GM18502 (cell line): ENCODE results near the gene PINK1.
"Not testable (repeated sequence)": the region's sequence is repeated elsewhere in the genome, so short reads cannot be mapped to it uniquely, and the experiment has no call there.

ENCODE experiments used
- ATAC-seq: cut with Tn5 transposase; IDR thresholded peaks from one replicate; pipeline ENCODE4 v1.9.1; 2021; ENCODE audit warnings: mild to moderate bottlenecking; ENCODE audit not compliant: unreplicated experiment, poor library complexity

The PINK1 gene

DNA sequence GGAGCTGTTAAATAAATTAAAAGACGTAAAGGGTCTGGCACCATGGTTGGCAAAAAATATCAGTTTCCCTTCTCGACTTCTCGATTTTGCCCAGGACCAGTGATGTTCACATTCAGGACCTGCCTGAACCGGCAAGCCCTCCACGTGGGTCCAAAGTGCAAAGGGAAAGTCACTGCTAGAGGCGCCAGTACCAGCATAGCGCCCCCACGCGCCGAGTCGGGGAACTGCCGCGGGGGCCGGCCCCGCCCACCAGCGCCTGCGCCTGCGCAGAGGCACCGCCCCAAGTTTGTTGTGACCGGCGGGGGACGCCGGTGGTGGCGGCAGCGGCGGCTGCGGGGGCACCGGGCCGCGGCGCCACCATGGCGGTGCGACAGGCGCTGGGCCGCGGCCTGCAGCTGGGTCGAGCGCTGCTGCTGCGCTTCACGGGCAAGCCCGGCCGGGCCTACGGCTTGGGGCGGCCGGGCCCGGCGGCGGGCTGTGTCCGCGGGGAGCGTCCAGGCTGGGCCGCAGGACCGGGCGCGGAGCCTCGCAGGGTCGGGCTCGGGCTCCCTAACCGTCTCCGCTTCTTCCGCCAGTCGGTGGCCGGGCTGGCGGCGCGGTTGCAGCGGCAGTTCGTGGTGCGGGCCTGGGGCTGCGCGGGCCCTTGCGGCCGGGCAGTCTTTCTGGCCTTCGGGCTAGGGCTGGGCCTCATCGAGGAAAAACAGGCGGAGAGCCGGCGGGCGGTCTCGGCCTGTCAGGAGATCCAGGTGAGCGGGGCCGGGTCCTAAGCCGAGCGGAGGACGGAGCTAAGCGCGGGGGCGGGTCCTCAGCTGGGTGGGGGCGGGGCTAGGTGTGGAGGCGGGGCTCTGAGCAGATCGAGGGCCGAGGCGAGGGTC lies at the start of gene PINK1:
PINK1 (plus strand) TSS at position 269 of the 875 bp plus-strand sequence; CDS start at position 360, 91 bp downstream.
- ATAC-seq, result peak; percentile 70

DNA sequence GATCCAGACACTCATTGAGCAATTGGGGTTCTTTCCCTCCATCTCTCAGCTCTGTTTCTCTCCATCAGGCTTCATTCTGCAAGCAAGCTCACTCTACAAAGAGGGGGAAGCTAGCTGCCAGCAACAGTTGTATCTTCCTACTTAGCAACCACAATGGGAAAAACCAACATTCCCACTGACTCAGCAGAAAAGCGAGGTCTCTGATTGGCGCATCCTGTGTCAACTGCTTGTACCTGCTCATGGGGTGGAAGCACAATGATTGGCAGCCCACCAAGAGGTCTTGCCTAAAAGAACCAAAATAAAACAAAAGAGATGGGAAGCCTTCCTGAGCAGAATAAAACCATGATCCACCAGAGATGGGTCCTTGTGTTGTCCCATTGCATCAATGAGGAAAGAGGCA lies 48.4 kb upstream of the PINK1 start:
- ATAC-seq, result no peak

DNA sequence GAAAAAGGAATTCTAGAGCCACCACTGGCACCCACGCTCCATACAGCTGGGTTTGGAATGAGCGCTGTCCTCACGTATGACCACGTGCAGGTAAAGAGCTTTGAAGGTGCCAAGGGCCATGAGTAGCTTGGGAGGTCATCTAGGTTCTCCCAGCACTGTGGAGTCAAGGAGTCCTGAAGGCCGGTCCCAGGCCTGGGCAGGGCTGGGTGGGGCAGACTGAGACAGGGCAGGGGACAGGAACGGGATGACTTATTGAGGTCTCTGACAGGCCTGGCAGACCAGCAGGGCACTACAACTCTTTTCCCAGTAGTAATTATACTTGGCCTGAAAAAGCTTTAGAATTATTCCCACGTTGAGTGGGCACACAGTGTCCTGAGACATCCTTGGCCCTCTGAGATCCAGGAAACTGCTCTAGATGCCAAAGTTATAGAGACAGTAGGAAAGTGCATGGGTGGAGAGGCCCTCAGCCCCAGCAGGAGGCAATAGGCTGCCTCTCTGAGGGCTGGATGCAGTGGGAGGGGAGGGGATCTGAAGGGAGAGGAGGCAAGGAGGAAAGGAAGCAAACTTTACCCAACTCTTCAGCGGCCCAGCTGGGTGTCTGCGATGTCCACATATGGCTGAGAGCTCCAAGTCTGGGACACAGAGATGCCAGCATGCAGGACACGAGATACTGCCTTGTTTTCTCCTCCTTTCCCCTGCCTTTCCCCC lies 46.2 kb upstream of the PINK1 start:
- ATAC-seq, result no peak

DNA sequence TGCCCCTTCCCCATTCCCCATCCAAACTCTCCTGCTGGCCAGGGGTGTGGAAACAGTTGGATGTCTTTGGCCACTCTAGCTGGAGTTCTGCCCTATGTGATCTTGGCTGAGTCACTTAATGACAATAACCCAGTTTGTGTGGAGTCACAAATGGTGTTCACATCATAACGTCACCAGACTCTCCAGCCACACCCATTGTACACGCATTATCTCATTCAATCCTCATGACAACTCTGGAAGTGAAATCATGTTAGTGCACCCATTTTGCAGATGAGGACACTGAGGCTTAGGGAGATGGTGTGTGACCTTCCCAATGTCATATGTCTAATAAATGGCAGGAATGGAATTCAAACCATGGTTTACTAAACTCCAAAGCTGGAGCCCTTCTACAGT lies 45.6 kb upstream of the PINK1 start:
- ATAC-seq, result no peak

DNA sequence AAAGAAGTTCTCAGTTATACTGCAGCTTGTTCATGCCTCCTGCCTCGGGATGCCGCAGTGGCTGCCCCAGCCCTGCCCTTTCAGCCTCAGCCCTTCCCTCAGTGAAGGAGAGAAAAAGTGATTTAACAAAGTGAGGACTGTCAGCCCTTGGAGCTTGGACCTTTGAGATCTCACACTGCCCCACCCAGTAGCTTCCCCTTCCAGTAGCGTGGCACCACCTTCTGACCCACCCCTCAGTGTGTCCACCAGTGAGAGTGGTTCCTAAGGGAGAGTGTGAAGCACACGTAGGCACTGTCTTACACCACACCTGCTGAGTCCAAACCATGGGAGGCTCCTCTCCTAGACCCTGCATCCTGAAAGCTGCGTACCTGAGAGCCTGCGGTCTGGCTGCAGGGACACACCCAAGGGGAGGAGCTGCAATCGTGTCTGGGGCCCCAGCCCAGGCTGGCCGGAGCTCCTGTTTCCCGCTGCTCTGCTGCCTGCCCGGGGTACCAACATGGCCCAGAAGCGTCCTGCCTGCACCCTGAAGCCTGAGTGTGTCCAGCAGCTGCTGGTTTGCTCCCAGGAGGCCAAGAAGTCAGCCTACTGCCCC lies 44.5 kb upstream of the PINK1 start, which contains the start of gene CDA:
CDA (plus strand) TSS at position 464 of the 592 bp plus-strand sequence; CDS start at position 497, 33 bp downstream.
- ATAC-seq, result no peak

DNA sequence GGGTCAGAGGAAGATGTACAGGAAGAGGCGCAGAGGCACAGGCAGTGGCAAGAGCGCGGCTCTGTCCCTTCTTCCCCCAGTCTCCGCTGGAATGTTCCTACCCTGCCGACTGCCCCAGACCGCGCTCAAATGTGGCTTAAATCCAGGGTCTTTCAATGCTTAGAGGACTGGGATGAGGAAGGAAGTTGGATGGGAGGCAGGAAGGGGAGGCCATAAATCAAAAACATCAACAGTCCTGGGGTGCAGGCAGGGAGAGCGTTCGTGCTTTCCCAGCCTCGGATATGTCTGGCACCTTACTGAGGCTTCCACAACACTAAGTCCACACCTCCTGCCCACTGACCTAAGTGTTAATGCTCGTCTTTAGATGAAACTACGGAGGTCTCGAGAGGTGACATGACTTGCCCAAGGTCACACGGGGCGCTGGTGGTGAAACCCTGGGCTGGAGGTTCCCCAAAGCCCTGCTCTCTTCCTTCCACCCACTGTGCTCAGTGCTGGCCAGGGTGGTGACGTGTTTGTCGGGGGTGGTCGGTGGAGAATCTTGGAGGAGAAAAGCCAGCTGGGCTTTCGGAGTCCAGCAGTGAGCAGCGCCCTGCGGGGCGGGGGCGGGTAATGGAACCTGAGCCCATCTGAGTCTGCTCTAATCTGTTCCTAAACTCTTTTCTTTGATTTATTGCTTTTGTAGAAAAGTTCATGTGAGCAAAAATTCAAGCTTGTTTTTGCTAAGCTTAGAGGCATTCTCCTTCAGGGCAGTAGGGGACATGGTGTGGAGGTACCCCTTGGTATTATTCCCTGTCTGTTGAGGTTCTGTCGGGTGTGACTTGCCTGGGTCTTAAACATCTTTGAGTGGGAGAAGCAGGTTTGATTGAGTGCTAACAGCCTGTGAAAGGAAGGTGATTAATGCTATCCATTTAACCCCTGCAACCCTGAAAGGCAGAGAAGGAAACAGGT lies 43.7 kb upstream of the PINK1 start:
- no peak for ATAC-seq

DNA sequence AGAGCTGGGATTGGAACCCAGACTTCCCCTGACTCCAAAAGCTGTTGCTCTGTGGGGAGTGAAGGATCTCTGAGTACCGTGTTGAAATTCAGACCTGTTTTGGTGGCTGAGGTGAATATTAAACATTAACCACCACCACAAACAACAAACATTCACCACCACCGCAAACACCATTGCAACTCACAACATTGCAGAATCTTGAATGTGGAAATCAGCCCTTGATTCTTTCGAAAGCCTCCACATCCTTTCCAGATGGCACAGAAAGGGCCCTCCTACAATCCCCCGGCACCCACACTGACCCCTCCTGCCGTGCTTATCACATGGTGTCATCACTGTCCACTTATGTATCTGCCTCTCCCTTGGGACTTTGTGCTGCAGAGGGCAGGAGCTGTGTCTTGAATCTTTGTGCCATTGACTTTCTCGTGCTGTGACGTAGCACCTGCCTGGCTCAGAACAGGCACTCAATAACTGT lies 42.9 kb upstream of the PINK1 start:
- ATAC-seq, result no peak

DNA sequence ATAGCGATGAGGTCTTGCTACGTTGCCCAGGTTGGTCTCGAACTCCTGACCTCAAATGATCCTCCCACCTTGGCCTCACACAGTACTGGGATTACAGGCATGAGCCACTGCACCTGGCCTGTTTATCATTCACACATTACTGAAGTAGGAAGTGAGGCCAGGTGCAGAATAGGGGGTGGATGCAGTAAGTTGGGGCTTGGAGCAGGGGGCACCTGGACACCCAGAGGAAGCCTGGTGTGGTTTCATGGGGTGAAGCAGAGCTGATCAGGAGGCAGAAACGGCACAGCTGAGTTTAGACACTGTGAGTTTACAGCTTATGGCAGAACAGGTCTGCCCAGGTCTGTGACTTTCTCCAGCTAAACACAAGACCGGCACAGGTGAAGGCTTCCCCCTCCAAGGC lies 39.5 kb upstream of the PINK1 start:
- no peak for ATAC-seq

DNA sequence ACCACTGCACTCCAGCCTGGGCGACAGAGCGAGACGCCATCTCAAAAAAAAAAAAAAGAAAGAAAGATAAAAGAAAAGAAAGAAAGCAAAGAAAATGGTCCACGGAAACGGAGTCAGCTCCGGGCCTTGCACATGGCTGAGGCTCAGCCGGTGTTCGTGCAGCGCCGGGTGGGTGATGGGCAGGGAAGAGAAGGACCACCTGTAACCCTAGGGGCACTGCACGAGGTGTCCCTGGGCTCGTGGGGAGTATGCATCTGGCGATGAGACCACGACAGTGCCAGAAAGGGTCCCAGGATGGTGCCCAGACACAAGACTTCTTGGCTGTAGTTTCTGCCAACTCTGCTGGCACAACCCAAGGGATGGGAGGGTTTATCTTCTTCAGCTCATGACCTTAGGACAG lies 38.5 kb upstream of the PINK1 start:
- no peak for ATAC-seq

DNA sequence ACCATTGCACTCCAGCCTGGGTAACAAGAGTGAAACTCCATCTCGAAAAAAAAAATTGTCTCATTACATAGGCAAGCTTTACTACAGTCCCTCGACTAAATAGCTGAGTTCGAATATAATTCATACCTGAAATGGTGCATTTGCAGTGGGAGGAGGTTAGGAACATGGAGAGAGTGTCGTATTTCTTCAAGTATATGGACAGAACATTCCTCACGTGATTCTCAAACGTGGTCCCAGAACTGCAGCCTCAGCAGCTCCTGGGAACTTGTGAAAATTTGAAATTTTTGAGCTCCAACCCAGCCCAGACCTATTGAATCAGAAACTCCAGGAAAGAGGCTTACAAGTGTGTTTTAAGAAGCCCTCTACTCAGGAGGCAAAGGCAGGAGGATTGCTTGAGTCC lies 37.2 kb upstream of the PINK1 start:
- ATAC-seq, result no peak

DNA sequence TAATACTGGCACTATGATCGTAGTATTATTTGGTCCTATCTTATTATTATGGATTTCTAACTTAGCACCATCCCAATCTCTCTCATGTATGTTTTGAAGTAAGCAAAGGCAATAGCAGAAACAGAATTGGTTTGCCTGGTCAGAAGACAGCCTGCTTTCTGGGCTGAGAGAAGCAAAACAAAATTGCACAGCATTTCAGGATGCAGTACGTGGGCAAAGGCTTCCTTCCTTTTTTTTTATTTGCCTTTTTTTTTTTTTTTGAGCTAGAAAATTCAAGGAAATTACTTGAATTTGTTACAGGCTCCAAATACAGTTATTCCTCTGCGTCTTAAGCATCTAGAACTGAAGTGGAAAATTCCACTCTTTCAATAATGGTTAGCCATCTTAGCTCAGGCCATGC lies 35.6 kb upstream of the PINK1 start:
- no peak for ATAC-seq

DNA sequence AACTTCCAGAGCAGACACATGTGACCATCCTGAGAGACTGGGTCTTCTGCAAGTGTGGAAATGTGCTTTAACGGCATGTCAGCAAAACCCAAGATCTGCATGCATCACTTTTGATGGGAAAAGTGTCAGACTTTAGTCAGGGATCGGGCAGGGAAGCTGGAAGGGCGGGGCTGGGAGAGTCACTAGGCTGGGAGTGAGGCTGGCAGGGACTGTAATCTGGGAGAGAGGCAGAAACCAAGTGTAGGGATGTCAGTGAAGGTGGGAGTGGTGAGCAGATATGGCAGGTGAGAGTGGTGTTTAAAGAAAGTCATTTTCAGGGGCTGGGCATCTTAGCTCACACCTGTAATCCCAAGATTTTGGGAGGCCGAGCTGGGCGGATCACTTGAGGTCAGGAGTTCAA lies 33.1 kb upstream of the PINK1 start:
- no peak for ATAC-seq

DNA sequence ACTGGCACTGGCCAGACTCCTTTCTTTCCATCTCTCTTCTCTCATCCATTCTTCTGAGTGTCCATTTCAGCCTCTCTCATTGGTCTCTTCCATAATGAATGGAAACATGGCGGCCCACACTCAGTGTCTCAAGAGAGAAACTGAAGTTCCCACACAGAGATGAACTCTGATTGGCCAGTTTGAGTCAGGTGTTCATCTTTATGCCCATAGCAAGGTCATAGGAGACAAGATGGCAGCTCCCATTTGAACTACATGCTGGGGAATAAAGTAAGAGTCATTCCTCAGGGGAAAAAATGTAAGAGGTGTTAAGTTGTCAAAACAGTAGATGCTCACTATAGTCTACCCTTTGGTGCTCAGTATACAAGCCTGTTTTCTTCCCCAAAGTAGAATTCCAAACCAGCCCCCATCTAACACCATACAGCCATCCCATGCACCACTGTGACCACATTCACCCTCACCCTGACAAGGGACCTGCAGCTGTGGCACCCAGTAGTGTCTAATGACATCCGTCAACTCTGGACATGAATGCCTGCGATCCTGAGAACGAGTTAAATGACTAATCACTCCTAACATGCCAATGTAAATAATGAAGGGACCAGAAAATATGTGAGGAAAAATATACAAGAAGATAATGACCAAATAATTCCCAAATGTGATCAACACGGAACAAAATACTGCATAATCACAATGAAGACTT lies 32.0 kb upstream of the PINK1 start:
- ATAC-seq, result no peak

DNA sequence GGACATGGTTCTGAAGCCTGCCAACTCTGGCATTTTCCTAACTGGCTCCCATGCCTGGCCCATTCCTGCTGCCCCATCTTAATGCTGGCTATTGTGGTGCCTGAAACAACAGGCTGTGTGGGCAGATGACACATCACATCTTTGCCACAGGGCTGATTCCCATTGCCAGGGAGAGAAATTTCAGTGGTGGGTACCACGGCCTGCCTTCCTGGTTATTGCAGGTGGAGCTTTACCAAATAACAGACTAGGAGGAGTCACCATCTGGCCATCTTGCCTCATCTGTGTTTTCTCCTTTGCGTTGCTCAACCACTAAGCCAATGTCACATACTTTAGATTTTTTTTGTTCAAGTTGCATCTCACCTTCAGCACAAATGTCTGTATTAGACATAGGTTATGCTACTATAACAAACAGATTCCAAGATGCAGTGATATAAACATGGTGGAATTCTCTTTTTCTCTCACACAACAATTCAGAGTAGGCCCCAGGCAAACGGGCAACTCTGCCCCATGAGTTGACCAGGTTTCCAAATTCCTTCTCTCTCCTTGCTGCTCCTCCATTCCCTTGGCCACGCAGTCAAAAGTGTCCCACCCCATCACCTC lies 30.3 kb upstream of the PINK1 start:
- no peak for ATAC-seq

DNA sequence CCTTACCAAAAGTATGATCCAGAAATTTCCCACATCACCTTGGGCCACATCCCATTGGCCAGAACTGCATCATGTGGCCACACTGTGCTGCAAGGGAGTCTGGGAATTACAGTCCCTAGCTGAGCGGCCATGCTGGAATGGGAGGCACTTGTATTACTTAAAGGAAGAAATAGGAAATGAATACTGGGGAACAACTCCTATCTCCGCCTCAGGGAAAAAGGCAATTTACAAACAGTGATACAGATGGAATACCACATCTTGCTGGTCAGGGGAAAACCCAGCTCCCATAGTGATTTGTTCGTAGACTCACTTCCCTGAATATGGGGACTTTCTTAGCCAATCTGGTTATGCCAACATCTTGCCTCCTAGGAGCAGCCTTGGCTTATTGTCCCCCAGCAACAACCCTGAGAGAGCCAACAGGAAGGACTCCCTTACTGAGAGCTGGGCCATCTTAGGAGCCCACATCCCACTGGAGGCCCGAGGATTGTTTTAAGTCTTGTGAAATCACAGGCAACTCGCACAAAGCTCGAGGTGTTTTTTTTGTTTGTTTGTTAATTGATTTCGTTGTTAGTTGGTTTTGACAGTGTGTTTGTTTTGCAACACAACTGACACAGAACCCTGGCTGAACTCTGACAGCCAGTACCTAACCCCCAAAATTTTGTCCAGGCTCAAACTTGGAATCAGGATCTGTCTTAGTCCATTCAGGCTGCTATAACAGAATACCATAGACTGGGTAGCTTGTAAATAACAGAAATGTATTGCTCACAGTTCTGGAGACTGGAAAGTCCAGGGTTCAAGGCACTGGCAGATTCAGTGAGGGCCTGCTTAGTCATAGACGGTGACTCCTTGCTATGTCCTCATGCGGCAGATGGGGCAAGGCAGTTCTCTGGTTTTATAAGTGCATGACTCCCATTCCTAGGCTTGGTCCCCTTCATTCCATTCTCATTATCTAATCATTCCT lies 29.5 kb upstream of the PINK1 start:
- no peak for ATAC-seq

DNA sequence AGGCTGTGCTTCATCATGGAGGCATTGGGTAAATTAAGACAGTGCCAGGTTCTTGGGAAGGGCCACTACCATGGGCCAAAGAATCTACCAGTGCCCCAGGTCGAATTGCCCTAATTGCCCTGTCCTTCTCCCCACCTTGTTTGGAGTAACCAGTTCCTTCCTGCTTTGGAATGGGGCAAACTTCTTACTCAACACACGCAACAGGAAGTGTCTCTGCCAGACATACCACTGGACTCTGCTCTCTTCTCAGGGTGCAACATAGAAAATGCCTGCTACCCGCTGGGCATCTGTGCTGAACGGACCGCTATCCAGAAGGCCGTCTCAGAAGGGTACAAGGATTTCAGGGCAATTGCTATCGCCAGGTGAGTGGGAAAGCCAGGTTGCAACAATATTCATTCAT lies 28.6 kb upstream of the PINK1 start:
- no peak for ATAC-seq

DNA sequence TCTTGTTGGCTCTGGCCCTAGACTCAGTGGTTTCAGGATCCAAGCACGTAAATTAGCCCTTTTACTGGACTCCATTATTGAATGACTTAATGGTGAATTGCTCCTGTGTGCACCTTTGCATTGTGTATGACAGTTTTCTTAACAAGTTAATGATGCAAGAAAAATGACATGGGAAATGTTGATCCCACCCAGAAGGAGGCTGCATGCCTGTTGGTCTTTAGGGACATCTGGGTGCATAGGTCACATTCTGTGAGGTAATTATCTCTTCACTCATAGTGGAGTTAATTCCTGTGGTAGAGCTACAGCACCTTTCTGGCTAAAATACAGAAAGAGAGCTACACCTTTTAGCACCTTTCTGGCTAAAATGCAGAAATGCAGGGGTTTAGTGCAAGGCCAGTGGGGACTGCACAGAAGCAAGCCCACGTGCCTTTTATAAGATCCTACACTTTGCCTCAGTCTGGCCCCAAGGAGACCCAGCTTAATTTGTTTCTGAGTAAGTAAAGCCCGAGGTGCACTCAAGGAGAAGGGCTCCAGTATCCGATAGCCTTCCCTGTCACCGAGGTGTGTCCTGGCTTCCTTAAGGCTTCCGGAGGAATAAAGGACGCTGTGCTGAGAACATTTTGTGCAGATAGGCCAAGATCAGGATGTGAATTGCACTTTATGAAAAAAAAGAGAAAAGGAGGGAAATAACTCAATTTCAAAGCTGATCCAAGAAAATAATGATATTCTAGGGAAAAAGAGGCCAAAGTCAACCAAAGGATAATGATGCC lies 26.3 kb upstream of the PINK1 start:
- not testable (repeated sequence) for ATAC-seq
